MM.1S (cell line): ENCODE measurements around the gene TIAL1.

Experiments
- DNase-seq: peaks from one replicate; pipeline ENCODE4 v3.0.0-alpha.2; 2015
- H2AFZ ChIP-seq: fragments of 300-600 bp; sonication (generic); 2 replicates; pipeline ENCODE4 v1.6.0; 2016; ENCODE audit warnings: antibody characterized with exemption, low read length
- H3F3A ChIP-seq: fragments of 300-600 bp; sonication (generic); 2 replicates; pipeline ENCODE4 v1.6.1; 2016; ENCODE audit warnings: mild to moderate bottlenecking, antibody characterized with exemption, low read length, moderate library complexity, mixed read lengths; ENCODE audit not compliant: insufficient read depth
- H3K27ac ChIP-seq: fragments of 300-600 bp; sonication (generic); 2 replicates; pipeline ENCODE4 v1.5.1; 2016; ENCODE audit warnings: mild to moderate bottlenecking, low read length
- H3K27me3 ChIP-seq: fragments of 300-600 bp; sonication (generic); replicated peaks from 2 replicates; pipeline ENCODE4 v1.6.0; 2016; ENCODE audit warnings: low read length; ENCODE audit not compliant: insufficient read depth
- H3K36me3 ChIP-seq: fragments of 300-600 bp; sonication (generic); replicated peaks from 2 replicates; pipeline ENCODE4 v1.6.1; 2016; ENCODE audit warnings: mild to moderate bottlenecking, low read length, mixed read lengths; ENCODE audit not compliant: insufficient read depth
- H3K4me1 ChIP-seq: fragments of 300-600 bp; sonication (generic); 2 replicates; pipeline ENCODE4 v1.6.1; 2016; ENCODE audit warnings: low read length, mixed read lengths
- H3K4me2 ChIP-seq: fragments of 300-600 bp; sonication (generic); 2 replicates; pipeline ENCODE4 v1.6.0; 2016; ENCODE audit warnings: low read depth, low read length
- H3K4me3 ChIP-seq: fragments of 300-600 bp; sonication (generic); 2 replicates; pipeline ENCODE4 v1.5.1; 2016; ENCODE audit warnings: low read length, mixed read lengths
- H3K79me2 ChIP-seq: fragments of 300-600 bp; sonication (generic); 2 replicates; pipeline ENCODE4 v1.6.1; 2016; ENCODE audit warnings: mixed run types, low read length, mixed read lengths
- H3K9ac ChIP-seq: fragments of 300-600 bp; sonication (generic); 2 replicates; pipeline ENCODE4 v1.6.1; 2016; ENCODE audit warnings: low read length, mixed read lengths
- H3K9me2 ChIP-seq: fragments of 300-600 bp; sonication (generic); replicated peaks from 2 replicates; pipeline ENCODE4 v1.6.1; 2016; ENCODE audit warnings: mild to moderate bottlenecking, low read length, mixed read lengths; ENCODE audit not compliant: insufficient read depth
- H3K9me3 ChIP-seq: fragments of 300-600 bp; sonication (generic); replicated peaks from 2 replicates; pipeline ENCODE4 v1.6.1; 2016; ENCODE audit warnings: mild to moderate bottlenecking, low read length, mixed read lengths; ENCODE audit not compliant: insufficient read depth
- H4K20me1 ChIP-seq: fragments of 300-600 bp; sonication (generic); 2 replicates; pipeline ENCODE4 v1.6.1; 2016; ENCODE audit warnings: mild to moderate bottlenecking, low read length, moderate library complexity, mixed read lengths; ENCODE audit not compliant: insufficient read depth
- CTCF ChIP-seq: fragments of 300-600 bp; sonication (generic); IDR thresholded peaks from 2 replicates; pipeline ENCODE4 v1.5.1; 2016; ENCODE audit warnings: antibody characterized with exemption, low read length, mixed read lengths
- EZH2 ChIP-seq: fragments of 300-600 bp; sonication (generic); optimal IDR thresholded peaks from 2 replicates; pipeline ENCODE3; 2017; ENCODE audit warnings: low read depth, mild to moderate bottlenecking, antibody characterized with exemption, low read length, mixed read lengths
- EZH2phosphoT487 ChIP-seq: fragments of 300-600 bp; sonication (generic); IDR thresholded peaks from 2 replicates; pipeline ENCODE4 v1.6.1; 2018; ENCODE audit warnings: antibody characterized with exemption, low read length

The TIAL1 gene

GRCh38 chr10:119640384-119640783 lies 43.6 kb upstream of the TIAL1 start:
- no peaks in the 10 kb centered on the region for H3K79me2 ChIP-seq
- no peaks in the 10 kb centered on the region for H3K27me3 ChIP-seq
- no peak overlapping the region for H3K27ac ChIP-seq
- no peaks in the 10 kb centered on the region for H3K36me3 ChIP-seq
- DNase-seq: no peak
- H3K4me1 ChIP-seq: peaks cover 5% of the 10 kb centered on the region
- no peak overlapping the region for H3K9ac ChIP-seq
- H3K4me3 ChIP-seq: no peak overlapping the region
- H3F3A ChIP-seq: no peaks in the 10 kb centered on the region
- no peaks in the 10 kb centered on the region for H3K9me3 ChIP-seq
- no peak for TF ChIP-seq EZH2
- no peak for TF ChIP-seq EZH2phosphoT487
- no peak for TF ChIP-seq CTCF
- no peak overlapping the region for H3K4me2 ChIP-seq
- no peak overlapping the region for H2AFZ ChIP-seq
- H4K20me1 ChIP-seq: no peaks in the 10 kb centered on the region
- no peaks in the 10 kb centered on the region for H3K9me2 ChIP-seq

- Histone ChIP-seq H4K20me1 (no peaks in the 10 kb centered on the region), H3K4me2 (no peak overlapping the region), H3K79me2 (no peaks in the 10 kb centered on the region), H2AFZ (no peak overlapping the region), H3K27ac (no peak overlapping the region), H3K9ac (no peak overlapping the region), H3K9me3 (no peaks in the 10 kb centered on the region), H3K4me1 (peaks cover 5% of the 10 kb centered on the region), H3F3A (no peaks in the 10 kb centered on the region), H3K27me3 (no peaks in the 10 kb centered on the region), H3K36me3 (no peaks in the 10 kb centered on the region), H3K9me2 (no peaks in the 10 kb centered on the region), H3K4me3 (no peak overlapping the region)
- no peak for DNase-seq
- TF ChIP-seq EZH2phosphoT487 (no peak), EZH2 (no peak), CTCF (no peak)
Observed at GRCh38 chr10:119638982-119639381, 42.2 kb upstream of the TIAL1 start.

- no peak for TF ChIP-seq CTCF
- no peak for TF ChIP-seq EZH2
- TF ChIP-seq EZH2phosphoT487: no peak
- Histone ChIP-seq H3F3A (no peaks in the 10 kb centered on the region), H2AFZ (no peak overlapping the region), H3K4me3 (no peak overlapping the region), H4K20me1 (no peaks in the 10 kb centered on the region), H3K27ac (no peak overlapping the region), H3K4me1 (peaks cover 5% of the 10 kb centered on the region), H3K36me3 (no peaks in the 10 kb centered on the region), H3K27me3 (no peaks in the 10 kb centered on the region), H3K79me2 (no peaks in the 10 kb centered on the region), H3K9me3 (no peaks in the 10 kb centered on the region), H3K9ac (no peak overlapping the region), H3K4me2 (no peak overlapping the region), H3K9me2 (no peaks in the 10 kb centered on the region)
- no peak for DNase-seq
Observed at GRCh38 chr10:119637631-119638030, 40.9 kb upstream of the TIAL1 start.
